Camera-type eye (tissue), 1 donor: ENCODE measurements around the gene GLRA1. TPM values are rescaled to one million over a fixed set of nuclear protein-coding genes. Genes with fewer than 3 reads are reported as not detected.

Experiments used
- total RNA-seq: library from RNA; depleted of rRNA; stranded (reverse); fragments of >200 nt; gene quantifications from one replicate; pipeline ENCODE4 v1.2.3, GENCODE V29; 2014

GLRA1 gene
- 1.4 TPM for total RNA-seq

DNA sequence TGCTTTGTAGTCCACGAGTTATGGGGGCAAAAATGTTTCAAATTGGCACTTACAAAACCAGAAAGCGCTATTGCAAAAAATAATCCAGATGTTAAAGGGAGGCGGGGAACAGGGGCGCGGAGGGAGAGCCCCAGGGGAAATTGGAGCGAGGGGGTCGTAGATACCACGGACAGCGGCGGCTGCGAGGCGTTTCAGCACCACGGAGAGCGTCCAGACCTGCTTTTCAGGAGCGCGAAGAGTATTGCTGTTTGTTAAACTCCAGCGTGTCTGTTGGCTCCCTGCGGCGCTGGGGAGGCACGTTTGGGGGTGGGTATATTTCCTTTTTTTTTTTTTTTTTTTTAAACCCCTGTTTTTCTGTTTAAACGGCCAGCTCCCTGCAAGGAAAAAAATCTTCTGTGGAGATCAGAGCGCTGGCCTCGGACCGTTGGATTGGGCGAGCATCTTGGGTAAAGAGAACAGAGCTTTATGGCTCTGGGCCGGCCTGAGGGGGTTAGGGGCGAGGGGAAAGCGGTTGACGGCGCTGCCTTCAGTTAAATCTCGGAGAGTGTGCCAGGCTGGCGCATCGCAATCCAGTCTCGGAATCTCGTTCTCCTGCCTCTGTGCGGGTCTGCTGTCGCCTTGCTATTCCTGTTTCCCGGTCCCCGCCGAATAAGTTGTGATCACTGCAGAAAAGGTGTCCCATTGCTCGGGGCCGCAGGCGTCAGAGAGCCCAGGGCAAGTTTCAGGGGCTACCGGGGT lies at the start of gene GLRA1:
GLRA1 (minus strand) TSS at position 288 of the 738 bp plus-strand sequence. CDS start 302 bp downstream, outside the sequence.

Other genes starting within 250 kb of the GLRA1 start
- 2,277 TPM for gene SPARC, start 237.9 kb downstream of the GLRA1 start, total RNA-seq
- 49.0 TPM for gene ATOX1, start 166.2 kb downstream of the GLRA1 start, total RNA-seq
- gene G3BP1, start 152.9 kb downstream of the GLRA1 start, total RNA-seq: 137 TPM